H1 (cell line): ENCODE data around the gene USP6. TPM values are rescaled to one million over a fixed set of nuclear protein-coding genes. Genes with fewer than 3 reads are reported as not detected.

Experiments
- ATF2 ChIP-seq: IDR thresholded peaks from 2 replicates; pipeline ENCODE4 v1.6.1; 2012; ENCODE audit warnings: low read length, inconsistent platforms
- BACH1 ChIP-seq: IDR thresholded peaks from 2 replicates; pipeline ENCODE4 v1.6.1; 2012; ENCODE audit warnings: low read length, improper control_type of control experiment
- CHD2 ChIP-seq: IDR thresholded peaks from 2 replicates; pipeline ENCODE4 v1.6.1; 2012; ENCODE audit warnings: low read length, improper control_type of control experiment
- CTBP2 ChIP-seq: IDR thresholded peaks from 2 replicates; pipeline ENCODE4 v1.7.0; 2011; ENCODE audit warnings: borderline replicate concordance, mild to moderate bottlenecking, moderate library complexity, mixed read lengths, low read length; ENCODE audit not compliant: insufficient read depth, insufficient read length
- JUN ChIP-seq: IDR thresholded peaks from 2 replicates; pipeline ENCODE4 v1.6.1; 2011; ENCODE audit warnings: low read depth, mild to moderate bottlenecking, improper control_type of control experiment, low read length
- JUND ChIP-seq: IDR thresholded peaks from 2 replicates; pipeline ENCODE4 v1.6.1; 2011; ENCODE audit warnings: mild to moderate bottlenecking, improper control_type of control experiment, low read length
- PHF8 ChIP-seq: fragments of 200-600 bp; sonication (generic); conservative IDR thresholded peaks from 2 replicates; pipeline ENCODE4 v1.7.1; 2012; ENCODE audit warnings: low read depth, mild to moderate bottlenecking, inconsistent platforms, low read length, moderate library complexity
- POLR2AphosphoS5 ChIP-seq: IDR thresholded peaks from 2 replicates; pipeline ENCODE4 v1.6.1; 2011; ENCODE audit warnings: low read depth, low read length
- POU5F1 ChIP-seq: IDR thresholded peaks from 2 replicates; pipeline ENCODE4 v1.6.1; 2011; ENCODE audit warnings: low read depth, mild to moderate bottlenecking, low read length, moderate library complexity
- RNF2 ChIP-seq: fragments of 200-900, 300-1000 bp; sonication (generic); IDR thresholded peaks from 2 replicates; pipeline ENCODE4 v1.7.1; 2016; ENCODE audit warnings: borderline replicate concordance, low read depth, mild to moderate bottlenecking, antibody characterized with exemption, low read length; ENCODE audit not compliant: poor library complexity, severe bottlenecking; ENCODE audit errors: missing control alignments
- SAP30 ChIP-seq: fragments of 300-600 bp; sonication (generic); IDR thresholded peaks from 2 replicates; pipeline ENCODE4 v1.7.1; 2012; ENCODE audit warnings: low read length, moderate library complexity, mild to moderate bottlenecking, inconsistent platforms; ENCODE audit not compliant: insufficient read depth, insufficient replicate concordance
- SIRT6 ChIP-seq: IDR thresholded peaks from one replicate; pipeline ENCODE4 v1.7.1; 2012; ENCODE audit warnings: low read length, inconsistent platforms
- SIX5 ChIP-seq: IDR thresholded peaks from 2 replicates; pipeline ENCODE4 v1.6.1; 2011; ENCODE audit warnings: mild to moderate bottlenecking, low read depth, low read length
- SP1 ChIP-seq: IDR thresholded peaks from 2 replicates; pipeline ENCODE4 v1.6.1; 2011; ENCODE audit warnings: low read depth, low read length
- SP4 ChIP-seq: IDR thresholded peaks from 2 replicates; pipeline ENCODE4 v1.6.1; 2012; ENCODE audit warnings: low read length, inconsistent platforms
- SRF ChIP-seq: IDR thresholded peaks from 2 replicates; pipeline ENCODE4 v1.6.1; 2011; ENCODE audit warnings: mild to moderate bottlenecking, low read depth, low read length, moderate library complexity
- SUZ12 ChIP-seq: fragments of 200-600 bp; sonication (generic); IDR thresholded peaks from 2 replicates; pipeline ENCODE4 v1.6.1; 2012; ENCODE audit warnings: mild to moderate bottlenecking, inconsistent platforms, low read length, moderate library complexity, mixed read lengths
- TAF1 ChIP-seq: IDR thresholded peaks from 2 replicates; pipeline ENCODE4 v1.6.1; 2011; ENCODE audit warnings: mild to moderate bottlenecking, low read depth, low read length
- TEAD4 ChIP-seq: IDR thresholded peaks from 2 replicates; pipeline ENCODE4 v1.6.1; 2012; ENCODE audit warnings: low read depth, low read length, inconsistent platforms, mixed read lengths
- YY1 ChIP-seq: IDR thresholded peaks from 2 replicates; pipeline ENCODE4 v1.6.1; 2011; ENCODE audit warnings: low read depth, mild to moderate bottlenecking, low read length
- polyA plus RNA-seq, 7 experiments: library from polyadenylated mRNA; depleted of rRNA in 3 of 7; stranded (reverse) in 5 of 7; unstranded in 2 of 7; fragments of >200 nt in 5 of 7; fragments of 200-250 nt in 2 of 7; gene quantifications; 1 replicate in 5 of 7; 2 replicates in 1 of 7; 4 replicates in 1 of 7; pipeline versions ENCODE4 v1.2.1 to v1.2.3, GENCODE V29; 2011 to 2013; ENCODE audit warnings: missing spikeins in 2 of 7, mixed read lengths in 2 of 7
- total RNA-seq: library from RNA; stranded (reverse); fragmentation: NEBNext Ultra II Directional; extraction: Animal tissue kit (Norgen Biotek cat#: 25700); gene quantifications from 2 replicates; pipeline ENCODE4 v1.2.1, GENCODE V29; 2021
- TF ChIP-seq, protein P1 (sequence below): IDR thresholded peaks from 2 replicates; pipeline ENCODE4 v1.6.1; 2011; ENCODE audit warnings: low read depth, mild to moderate bottlenecking, low read length; ENCODE audit not compliant: insufficient read depth

USP6 gene
- total and polyA plus RNA-seq, 2 of the 8 experiments (the other 6 are each of a cell fraction or from before 2014, with no cell fraction given) = 0.08 to 0.32 TPM

GRCh38 chr17:5097101-5097834 is 18.6 kb upstream of the USP6 start (continued):
- TF ChIP-seq BACH1 = no peak
- peak; percentile 77 for TF ChIP-seq TAF1
- no peak for TF ChIP-seq JUN
- TF ChIP-seq JUND = no peak
- no peak for TF ChIP-seq POLR2AphosphoS5
- no peak for TF ChIP-seq SP1
- no peak for TF ChIP-seq RNF2
- TF ChIP-seq, protein P1, sequence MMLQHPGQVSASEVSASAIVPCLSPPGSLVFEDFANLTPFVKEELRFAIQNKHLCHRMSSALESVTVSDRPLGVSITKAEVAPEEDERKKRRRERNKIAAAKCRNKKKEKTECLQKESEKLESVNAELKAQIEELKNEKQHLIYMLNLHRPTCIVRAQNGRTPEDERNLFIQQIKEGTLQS = no peak
- TF ChIP-seq SIRT6 = no peak
- peak; percentile 76 for TF ChIP-seq PHF8
- TF ChIP-seq YY1 = peak; percentile 10; the same call in 1 of the 2 replicates
- no peak for TF ChIP-seq SRF
- TF ChIP-seq SIX5 = no peak
- no peak for TF ChIP-seq SP4
- peak; percentile 87 for TF ChIP-seq CTBP2
- TF ChIP-seq SAP30 = no peak
- TF ChIP-seq TEAD4 = no peak
- TF ChIP-seq CHD2 = no peak
- no peak for TF ChIP-seq SUZ12
- TF ChIP-seq ATF2 = no peak
- TF ChIP-seq POU5F1 = no peak
